CD8-positive, alpha-beta memory T cell (primary cell): ENCODE data around the gene ABCA4. TPM values are rescaled to one million over a fixed set of nuclear protein-coding genes. Genes with fewer than 3 reads are reported as not detected.
"Not testable (repeated sequence)": the region's sequence is repeated elsewhere in the genome, so short reads cannot be mapped to it uniquely, and the experiment has no call there.

Experiments
- CTCF ChIA-PET: fragments of 350-600 bp; sonication (Branson Sonifier 250); formaldehyde crosslinking; loops from one replicate; lab custom pipeline; 2021; ENCODE audit warnings: antibody characterized with exemption; lab: Charles Lee
- POLR2A ChIA-PET: fragments of 350-600 bp; sonication (Branson Sonifier 250); formaldehyde crosslinking; loops from one replicate; lab custom pipeline; 2021; ENCODE audit warnings: antibody characterized with exemption; lab: Charles Lee
- DNase-seq, 5 donors: peaks; one replicate each; pipeline versions ENCODE4 v3.0.0 to v3.0.0-alpha.2; 2020 to 2022; ENCODE audit warnings: mixed read lengths in 1 of 5
- H3K27ac ChIP-seq: one replicate; pipeline ENCODE4 v1.7.0; 2013; ENCODE audit warnings: low read depth, mild to moderate bottlenecking, low read length, moderate library complexity
- H3K27me3 ChIP-seq: 2 replicates; pipeline ENCODE4 v1.7.0; 2013; ENCODE audit warnings: low read length, mild to moderate bottlenecking; ENCODE audit not compliant: insufficient read depth, poor library complexity, severe bottlenecking
- H3K36me3 ChIP-seq: 2 replicates; pipeline ENCODE4 v1.7.0; 2013; ENCODE audit warnings: mild to moderate bottlenecking, low read length, moderate library complexity; ENCODE audit not compliant: insufficient read depth
- H3K4me1 ChIP-seq: 2 replicates; pipeline ENCODE4 v1.7.0; 2013; ENCODE audit warnings: mild to moderate bottlenecking, low read length, moderate library complexity; ENCODE audit not compliant: insufficient read depth
- H3K4me3 ChIP-seq: 2 replicates; pipeline ENCODE4 v1.7.0; 2013; ENCODE audit warnings: mild to moderate bottlenecking, low read length
- H3K9me3 ChIP-seq: 2 replicates; pipeline ENCODE4 v1.7.0; 2013; ENCODE audit warnings: mild to moderate bottlenecking, low read length
- H3K27ac Mint-ChIP-seq, 8 donors: one replicate each; pipeline ENCODE4 v1.8.0; 2020 to 2021; ENCODE audit warnings: mixed read lengths in 8 of 8, mild to moderate bottlenecking in 6 of 8, inconsistent platforms in 3 of 8, moderate library complexity in 3 of 8
- H3K27me3 Mint-ChIP-seq, 2 donors: one replicate each; pipeline ENCODE4 v1.8.0; 2020 to 2021; ENCODE audit warnings: mixed read lengths in 2 of 2, mild to moderate bottlenecking in 1 of 2, moderate library complexity in 1 of 2
- H3K36me3 Mint-ChIP-seq, 3 donors: one replicate each; pipeline ENCODE4 v1.8.0; 2020 to 2021; ENCODE audit warnings: mixed read lengths in 3 of 3, inconsistent platforms in 1 of 3, mild to moderate bottlenecking in 1 of 3
- H3K4me1 Mint-ChIP-seq, 3 donors: one replicate each; pipeline ENCODE4 v1.8.0; 2020 to 2021; ENCODE audit warnings: mixed read lengths in 3 of 3, inconsistent platforms in 1 of 3, mild to moderate bottlenecking in 1 of 3
- H3K4me3 Mint-ChIP-seq, 7 donors: one replicate each; pipeline ENCODE4 v1.8.0; 2020 to 2021; ENCODE audit warnings: mixed read lengths in 7 of 7, mild to moderate bottlenecking in 6 of 7, moderate library complexity in 4 of 7, inconsistent platforms in 2 of 7
- H3K9me3 Mint-ChIP-seq, 5 donors: one replicate each; pipeline ENCODE4 v1.8.0; 2020 to 2022; ENCODE audit warnings: mixed read lengths in 5 of 5, mild to moderate bottlenecking in 3 of 5, moderate library complexity in 2 of 5, inconsistent platforms in 1 of 5
- polyA plus RNA-seq: library from polyadenylated mRNA; unstranded; fragments of 300-500 nt; fragmentation: Illumina TruSeq; gene quantifications from one replicate; pipeline ENCODE4 v1.2.3, GENCODE V29; 2021
- total RNA-seq, 2 experiments: library from RNA; stranded (reverse); gene quantifications; one replicate each; pipeline ENCODE4 v1.2.3, GENCODE V29; 2021

ABCA4 gene
- total and polyA plus RNA-seq, 3 experiments from 2014 or later: not detected

DNA sequence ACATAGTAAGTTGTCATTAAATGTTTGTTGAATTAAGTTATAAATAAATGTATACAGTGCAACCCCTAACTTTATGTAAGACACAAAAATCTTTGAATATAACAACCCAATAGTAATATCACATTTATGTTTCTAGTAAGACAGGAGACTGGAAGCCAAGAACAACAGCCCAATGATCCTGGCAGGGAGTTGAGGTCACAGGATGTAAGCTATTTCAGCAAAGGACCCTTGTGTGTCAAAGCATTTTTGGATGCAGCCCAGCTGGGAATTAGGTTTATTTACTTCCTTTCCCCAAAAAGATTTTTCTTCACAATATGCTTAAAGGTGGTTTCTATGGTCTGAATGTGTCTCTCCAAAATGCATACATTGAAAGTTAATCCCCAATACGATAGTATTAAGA is 34.0 kb upstream of the ABCA4 start:
- no peaks in the 10 kb centered on the region for H3K36me3 ChIP-seq
- Mint-ChIP-seq H3K9me3 (peaks cover 0 to 3% (median 0%) of the 10 kb centered on the region in 5 donors), H3K27me3 (peaks cover 4 to 15% of the 10 kb centered on the region in 2 donors), H3K27ac (no peak overlapping the region), H3K4me1 (no peaks in the 10 kb centered on the region), H3K4me3 (no peak overlapping the region), H3K36me3 (no peaks in the 10 kb centered on the region)
- H3K27ac ChIP-seq: no peak overlapping the region
- POLR2A ChIA-PET: no interaction called here
- CTCF ChIA-PET: no interaction called here
- no peaks in the 10 kb centered on the region for H3K9me3 ChIP-seq
- no peaks in the 10 kb centered on the region for H3K4me1 ChIP-seq
- no peak overlapping the region for H3K4me3 ChIP-seq
- DNase-seq: no peak
- no peaks in the 10 kb centered on the region for H3K27me3 ChIP-seq

DNA sequence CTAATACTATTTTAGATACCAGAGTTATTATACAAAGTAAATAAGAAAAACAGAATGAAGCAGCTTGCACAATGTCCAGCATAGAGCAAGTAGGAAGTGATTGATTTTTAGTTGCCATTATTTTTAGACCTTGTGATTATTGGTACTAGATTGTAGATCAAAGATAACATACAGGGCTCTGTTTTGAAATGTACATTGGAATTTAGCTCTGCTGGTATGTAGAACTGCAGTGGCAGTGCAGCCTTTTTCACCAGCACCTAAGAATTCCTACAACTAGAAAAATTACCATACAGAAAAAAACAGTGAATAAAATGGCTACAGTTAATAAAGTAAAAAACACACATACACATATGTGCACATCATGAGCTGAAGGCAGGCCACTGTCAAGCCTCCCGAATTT is 32.2 kb upstream of the ABCA4 start:
- Histone ChIP-seq H3K36me3 (no peaks in the 10 kb centered on the region), H3K4me3 (no peak overlapping the region), H3K27me3 (no peaks in the 10 kb centered on the region), H3K27ac (no peak overlapping the region), H3K9me3 (no peaks in the 10 kb centered on the region), H3K4me1 (no peaks in the 10 kb centered on the region)
- ChIA-PET CTCF (no interaction called here), POLR2A (no interaction called here)
- H3K36me3 Mint-ChIP-seq: no peaks in the 10 kb centered on the region
- DNase-seq: no peak
- H3K4me1 Mint-ChIP-seq: no peaks in the 10 kb centered on the region
- H3K9me3 Mint-ChIP-seq: peaks cover 0 to 3% (median 0%) of the 10 kb centered on the region in 5 donors
- peaks cover 4 to 15% of the 10 kb centered on the region in 2 donors for H3K27me3 Mint-ChIP-seq
- H3K4me3 Mint-ChIP-seq: no peak overlapping the region
- no peak overlapping the region for H3K27ac Mint-ChIP-seq

DNA sequence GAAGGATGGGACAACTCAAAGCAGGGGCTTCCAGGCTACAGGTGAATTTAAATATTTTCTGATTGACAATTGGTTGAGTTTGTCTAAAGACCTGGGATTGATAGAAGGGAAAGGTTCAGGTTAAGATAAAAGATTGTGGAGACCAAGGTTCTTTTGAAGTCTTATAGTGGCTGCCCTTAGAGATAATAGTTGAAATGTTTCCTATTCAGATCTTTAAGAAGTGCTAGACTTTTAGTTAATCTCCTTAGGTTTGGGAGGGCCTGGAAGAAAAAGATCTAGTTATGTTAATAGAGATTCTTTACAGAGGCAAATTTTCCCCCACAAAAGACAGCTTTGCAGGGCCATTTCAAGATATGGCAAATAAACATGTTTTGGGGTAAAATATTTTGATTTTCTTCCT is 28.2 kb upstream of the ABCA4 start:
- H3K4me3 ChIP-seq, H3K9me3 ChIP-seq, H3K27ac ChIP-seq, CTCF ChIA-PET, H3K27me3 ChIP-seq, POLR2A ChIA-PET, H3K4me1 ChIP-seq, H3K4me1 Mint-ChIP-seq, H3K4me3 Mint-ChIP-seq, H3K9me3 Mint-ChIP-seq, H3K36me3 ChIP-seq, H3K27ac Mint-ChIP-seq, H3K36me3 Mint-ChIP-seq, DNase-seq: not testable (repeated sequence)
- H3K27me3 Mint-ChIP-seq: peaks cover 6 to 13% of the 10 kb centered on the region in 2 donors

DNA sequence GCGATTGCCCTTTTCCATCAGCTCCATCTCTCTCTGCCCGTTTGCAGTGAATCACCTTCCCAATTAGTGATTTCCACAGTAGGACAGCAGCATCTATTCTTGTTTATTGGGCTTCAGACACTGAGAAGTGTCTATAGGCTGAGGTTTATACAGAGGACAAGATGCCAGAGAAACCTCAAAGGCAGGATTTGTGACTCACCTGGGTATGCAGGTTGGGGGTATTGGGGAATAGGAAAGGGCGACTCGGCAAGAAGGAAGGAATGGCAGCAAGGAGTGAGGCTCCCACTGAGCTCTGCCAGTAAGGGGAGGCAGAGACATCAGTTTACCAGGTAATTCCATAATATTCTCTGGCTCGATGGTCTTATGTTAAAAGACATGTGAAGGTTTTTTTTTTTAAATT is 25.3 kb upstream of the ABCA4 start:
- peaks cover 2 to 10% of the 10 kb centered on the region in 2 donors for H3K27me3 Mint-ChIP-seq
- H3K27ac Mint-ChIP-seq: no peak overlapping the region
- no peaks in the 10 kb centered on the region for H3K9me3 ChIP-seq
- H3K4me3 Mint-ChIP-seq: no peak overlapping the region
- CTCF ChIA-PET: no interaction called here
- H3K36me3 ChIP-seq: no peaks in the 10 kb centered on the region
- no peak overlapping the region for H3K27ac ChIP-seq
- no peaks in the 10 kb centered on the region for H3K27me3 ChIP-seq
- H3K4me1 Mint-ChIP-seq: no peaks in the 10 kb centered on the region
- H3K4me1 ChIP-seq: no peaks in the 10 kb centered on the region
- H3K36me3 Mint-ChIP-seq: no peaks in the 10 kb centered on the region
- POLR2A ChIA-PET: no interaction called here
- peaks cover 0 to 2% (median 0%) of the 10 kb centered on the region in 5 donors for H3K9me3 Mint-ChIP-seq
- no peak overlapping the region for H3K4me3 ChIP-seq
- no peak for DNase-seq

DNA sequence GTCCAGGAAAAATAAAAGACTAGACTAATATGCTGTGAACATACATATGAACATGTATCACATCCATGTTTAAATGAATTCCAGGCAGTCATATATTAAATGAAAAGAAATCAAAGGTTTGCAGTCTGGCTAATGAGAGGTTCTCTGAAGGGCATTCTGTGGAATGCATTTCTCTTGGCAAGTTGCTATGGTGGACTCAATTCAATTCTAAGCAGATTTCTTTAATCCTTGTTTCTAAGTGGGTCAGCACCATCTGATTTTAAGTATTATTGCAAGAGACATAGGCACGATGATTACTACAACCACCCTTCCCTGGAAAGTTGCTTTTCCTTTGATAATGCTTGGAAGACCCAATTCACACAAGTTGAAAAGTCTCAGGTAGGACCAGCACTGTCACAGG is 23.9 kb upstream of the ABCA4 start:
- no peaks in the 10 kb centered on the region for H3K4me1 ChIP-seq
- CTCF ChIA-PET: no interaction called here
- no peaks in the 10 kb centered on the region for H3K36me3 ChIP-seq
- POLR2A ChIA-PET: no interaction called here
- Mint-ChIP-seq H3K4me1 (no peaks in the 10 kb centered on the region), H3K27me3 (peaks cover 2 to 10% of the 10 kb centered on the region in 2 donors), H3K9me3 (peaks cover 0 to 2% (median 0%) of the 10 kb centered on the region in 5 donors), H3K36me3 (no peaks in the 10 kb centered on the region), H3K27ac (no peak overlapping the region), H3K4me3 (no peak overlapping the region)
- H3K9me3 ChIP-seq: no peaks in the 10 kb centered on the region
- H3K27ac ChIP-seq: no peak overlapping the region
- no peak overlapping the region for H3K4me3 ChIP-seq
- no peaks in the 10 kb centered on the region for H3K27me3 ChIP-seq
- DNase-seq: no peak

DNA sequence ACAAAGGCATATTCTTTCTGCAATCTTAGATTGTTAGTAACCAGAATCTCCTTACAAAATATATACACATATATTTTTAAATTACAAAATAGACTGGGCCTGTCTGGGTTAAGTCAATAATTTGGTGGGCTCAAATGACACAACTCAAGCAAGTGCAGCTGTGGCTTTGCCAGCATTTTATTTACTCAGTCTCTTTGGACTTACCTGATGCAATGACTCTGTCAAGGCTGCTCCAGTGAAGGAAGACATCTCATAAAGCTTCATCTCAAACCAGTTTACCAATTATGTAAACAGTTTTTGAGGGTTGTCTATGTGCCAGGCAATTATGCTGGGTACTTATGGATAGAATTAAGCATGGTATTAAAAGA is 22.8 kb upstream of the ABCA4 start:
- Histone ChIP-seq H3K27ac (no peak overlapping the region), H3K36me3 (no peaks in the 10 kb centered on the region), H3K27me3 (no peaks in the 10 kb centered on the region), H3K4me1 (no peaks in the 10 kb centered on the region), H3K9me3 (no peaks in the 10 kb centered on the region), H3K4me3 (no peak overlapping the region)
- ChIA-PET POLR2A (no interaction called here), CTCF (no interaction called here)
- H3K36me3 Mint-ChIP-seq: no peaks in the 10 kb centered on the region
- no peak for DNase-seq
- H3K4me1 Mint-ChIP-seq: no peaks in the 10 kb centered on the region
- no peak overlapping the region for H3K27ac Mint-ChIP-seq
- H3K27me3 Mint-ChIP-seq: peaks cover 2 to 10% of the 10 kb centered on the region in 2 donors
- no peak overlapping the region for H3K4me3 Mint-ChIP-seq
- H3K9me3 Mint-ChIP-seq: peaks cover 0 to 4% (median 2%) of the 10 kb centered on the region in 5 donors

DNA sequence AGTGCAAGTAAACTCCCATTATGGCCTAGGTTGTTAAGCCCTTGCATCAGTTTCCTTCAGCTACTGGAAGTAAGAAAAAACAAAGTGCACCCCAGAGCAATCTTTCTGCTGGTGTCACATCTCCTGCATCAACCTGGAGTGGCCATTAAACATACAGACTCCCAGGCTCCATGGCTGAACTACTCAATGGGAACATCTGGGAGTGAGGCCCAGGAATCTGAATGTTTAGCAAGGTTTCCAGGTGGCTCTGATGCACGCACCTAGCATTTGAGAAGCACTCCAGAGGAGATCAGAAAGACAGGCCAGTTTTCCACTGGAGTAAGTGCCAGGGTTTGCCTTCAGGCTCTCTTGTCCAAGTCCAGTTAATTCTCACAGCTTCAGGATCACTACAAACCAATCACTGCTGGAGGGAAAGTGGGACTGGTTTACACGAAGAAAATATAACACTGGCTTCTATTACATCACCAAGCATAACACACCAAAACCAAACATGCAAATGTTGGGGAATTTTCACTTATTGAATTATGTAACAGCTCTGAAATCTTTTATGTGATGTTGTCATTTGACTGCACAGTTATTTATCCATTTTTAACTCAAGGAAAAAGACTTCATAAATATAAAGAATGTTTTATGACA is 22.3 kb upstream of the ABCA4 start:
- Mint-ChIP-seq H3K4me1 (no peaks in the 10 kb centered on the region), H3K4me3 (no peak overlapping the region), H3K27ac (no peak overlapping the region), H3K9me3 (peaks cover 0 to 6% (median 2%) of the 10 kb centered on the region in 5 donors), H3K36me3 (no peaks in the 10 kb centered on the region), H3K27me3 (peaks cover 2 to 10% of the 10 kb centered on the region in 2 donors)
- CTCF ChIA-PET: no interaction called here
- no peak overlapping the region for H3K27ac ChIP-seq
- DNase-seq: no peak
- H3K4me3 ChIP-seq: no peak overlapping the region
- no peaks in the 10 kb centered on the region for H3K36me3 ChIP-seq
- H3K4me1 ChIP-seq: no peaks in the 10 kb centered on the region
- no peaks in the 10 kb centered on the region for H3K9me3 ChIP-seq
- H3K27me3 ChIP-seq: no peaks in the 10 kb centered on the region
- POLR2A ChIA-PET: no interaction called here

DNA sequence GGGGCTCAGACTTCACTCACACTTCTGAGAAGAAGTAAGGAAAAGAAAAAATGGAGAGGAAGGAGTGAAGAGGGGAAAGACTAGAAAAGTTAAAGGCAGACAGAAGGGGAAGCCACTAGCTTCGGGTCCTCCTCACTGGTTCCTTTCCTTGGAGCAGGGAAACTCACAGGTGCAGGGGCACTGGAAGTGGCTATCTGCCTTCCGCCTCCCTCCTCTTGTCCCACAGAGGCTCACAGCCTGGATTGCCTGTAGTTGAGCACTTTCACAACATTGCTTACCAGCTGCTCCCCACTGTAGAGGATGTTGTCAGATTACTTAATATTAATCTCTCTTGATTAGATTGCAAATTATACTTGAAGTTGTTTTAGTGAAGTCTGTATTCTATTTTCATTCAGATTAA is 21.6 kb upstream of the ABCA4 start:
- no peak overlapping the region for H3K27ac ChIP-seq
- POLR2A ChIA-PET: no interaction called here
- Mint-ChIP-seq H3K4me1 (no peaks in the 10 kb centered on the region), H3K36me3 (no peaks in the 10 kb centered on the region), H3K9me3 (peaks cover 0 to 6% (median 2%) of the 10 kb centered on the region in 5 donors), H3K27ac (no peak overlapping the region), H3K4me3 (no peak overlapping the region), H3K27me3 (peaks cover 2 to 10% of the 10 kb centered on the region in 2 donors)
- no peaks in the 10 kb centered on the region for H3K36me3 ChIP-seq
- H3K4me1 ChIP-seq: no peaks in the 10 kb centered on the region
- H3K9me3 ChIP-seq: no peaks in the 10 kb centered on the region
- H3K27me3 ChIP-seq: no peaks in the 10 kb centered on the region
- no peak for DNase-seq
- H3K4me3 ChIP-seq: no peak overlapping the region
- CTCF ChIA-PET: no interaction called here
